ENCODE measurements around the gene MERTK. TPM values are rescaled to one million over a fixed set of nuclear protein-coding genes. Genes with fewer than 3 reads are reported as not detected.

MERTK gene
- total RNA-seq, 1 experiment from 2014 or later = 2.1 TPM

DNA sequence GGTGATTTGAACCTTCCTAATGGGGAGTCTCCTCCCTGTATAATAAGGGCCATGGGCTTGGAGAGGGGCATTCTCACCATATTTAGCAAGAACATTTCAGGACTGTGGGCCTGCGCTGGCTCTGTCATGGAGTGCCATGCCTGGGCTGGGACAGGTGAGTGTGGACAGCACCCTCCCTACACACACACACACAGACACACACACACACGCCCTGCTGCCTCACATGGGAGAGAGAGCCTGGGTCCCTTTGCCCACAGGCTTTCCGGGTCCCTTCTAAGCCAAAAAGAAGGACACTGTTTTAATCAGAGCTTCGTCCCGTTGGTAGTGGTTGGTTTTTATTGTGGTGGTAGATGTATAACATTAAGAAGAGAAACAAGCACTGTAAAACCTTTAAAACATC, 125.3 kb downstream of the MERTK start:
- no peak for DNase-seq
- BruUV-seq (replicated peaks) = no TSS peak
- Mint-ChIP-seq H3K4me3 (ENCODE audit: low read depth, unreplicated experiment) (no peak overlapping the region), H3K9me3 (ENCODE audit: low read depth, unreplicated experiment) (no peaks in the 10 kb centered on the region), H3K27ac (ENCODE audit: unreplicated experiment) (no peak overlapping the region), H3K36me3 (ENCODE audit: insufficient read depth, unreplicated experiment) (no peaks in the 10 kb centered on the region), H3K27me3 (ENCODE audit: unreplicated experiment) (no peaks in the 10 kb centered on the region), H3K4me1 (ENCODE audit: low read depth, unreplicated experiment) (peaks cover 28% of the 10 kb centered on the region)
- TF ChIP-seq, protein P1, sequence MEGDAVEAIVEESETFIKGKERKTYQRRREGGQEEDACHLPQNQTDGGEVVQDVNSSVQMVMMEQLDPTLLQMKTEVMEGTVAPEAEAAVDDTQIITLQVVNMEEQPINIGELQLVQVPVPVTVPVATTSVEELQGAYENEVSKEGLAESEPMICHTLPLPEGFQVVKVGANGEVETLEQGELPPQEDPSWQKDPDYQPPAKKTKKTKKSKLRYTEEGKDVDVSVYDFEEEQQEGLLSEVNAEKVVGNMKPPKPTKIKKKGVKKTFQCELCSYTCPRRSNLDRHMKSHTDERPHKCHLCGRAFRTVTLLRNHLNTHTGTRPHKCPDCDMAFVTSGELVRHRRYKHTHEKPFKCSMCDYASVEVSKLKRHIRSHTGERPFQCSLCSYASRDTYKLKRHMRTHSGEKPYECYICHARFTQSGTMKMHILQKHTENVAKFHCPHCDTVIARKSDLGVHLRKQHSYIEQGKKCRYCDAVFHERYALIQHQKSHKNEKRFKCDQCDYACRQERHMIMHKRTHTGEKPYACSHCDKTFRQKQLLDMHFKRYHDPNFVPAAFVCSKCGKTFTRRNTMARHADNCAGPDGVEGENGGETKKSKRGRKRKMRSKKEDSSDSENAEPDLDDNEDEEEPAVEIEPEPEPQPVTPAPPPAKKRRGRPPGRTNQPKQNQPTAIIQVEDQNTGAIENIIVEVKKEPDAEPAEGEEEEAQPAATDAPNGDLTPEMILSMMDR (IDR thresholded peaks at IDR 0.05; ENCODE audit: unreplicated experiment) = no peak
- CTCF ChIA-PET = no interaction called here
- intact Hi-C loops (cut with micrococcal nuclease; ENCODE audit: unreplicated experiment) = no loop called here

DNA sequence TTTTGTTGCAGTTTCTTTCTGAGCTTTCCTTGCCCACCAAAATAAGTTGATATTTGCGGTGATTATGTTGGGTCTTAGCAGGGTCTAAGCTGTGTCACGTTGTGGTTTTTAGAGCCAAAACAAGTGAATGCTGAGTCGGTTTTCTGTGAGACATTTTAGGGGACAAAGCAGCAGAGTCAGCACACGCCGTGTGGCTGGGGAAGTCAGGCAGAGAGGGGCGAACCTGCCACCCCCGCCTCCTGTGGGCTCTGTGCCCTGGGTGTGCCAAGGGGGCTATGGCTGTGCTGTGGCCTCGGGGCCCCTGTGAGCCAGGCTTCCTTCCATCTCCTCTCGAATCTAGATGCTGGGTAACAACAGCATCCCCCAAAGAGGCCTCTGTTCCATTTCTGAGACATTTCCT, 125.8 kb downstream of the MERTK start:
- TF ChIP-seq, protein P1 (IDR thresholded peaks at IDR 0.05; ENCODE audit: unreplicated experiment) = no peak
- Mint-ChIP-seq H3K27ac (ENCODE audit: unreplicated experiment) (no peak overlapping the region), H3K36me3 (ENCODE audit: insufficient read depth, unreplicated experiment) (no peaks in the 10 kb centered on the region), H3K4me3 (ENCODE audit: low read depth, unreplicated experiment) (no peak overlapping the region), H3K4me1 (ENCODE audit: low read depth, unreplicated experiment) (peaks cover 28% of the 10 kb centered on the region), H3K27me3 (ENCODE audit: unreplicated experiment) (no peaks in the 10 kb centered on the region), H3K9me3 (ENCODE audit: low read depth, unreplicated experiment) (no peaks in the 10 kb centered on the region)
- intact Hi-C loops (cut with micrococcal nuclease; ENCODE audit: unreplicated experiment) = no loop called here
- CTCF ChIA-PET = no interaction called here
- no peak for DNase-seq
- no TSS peak for BruUV-seq (replicated peaks)

DNA sequence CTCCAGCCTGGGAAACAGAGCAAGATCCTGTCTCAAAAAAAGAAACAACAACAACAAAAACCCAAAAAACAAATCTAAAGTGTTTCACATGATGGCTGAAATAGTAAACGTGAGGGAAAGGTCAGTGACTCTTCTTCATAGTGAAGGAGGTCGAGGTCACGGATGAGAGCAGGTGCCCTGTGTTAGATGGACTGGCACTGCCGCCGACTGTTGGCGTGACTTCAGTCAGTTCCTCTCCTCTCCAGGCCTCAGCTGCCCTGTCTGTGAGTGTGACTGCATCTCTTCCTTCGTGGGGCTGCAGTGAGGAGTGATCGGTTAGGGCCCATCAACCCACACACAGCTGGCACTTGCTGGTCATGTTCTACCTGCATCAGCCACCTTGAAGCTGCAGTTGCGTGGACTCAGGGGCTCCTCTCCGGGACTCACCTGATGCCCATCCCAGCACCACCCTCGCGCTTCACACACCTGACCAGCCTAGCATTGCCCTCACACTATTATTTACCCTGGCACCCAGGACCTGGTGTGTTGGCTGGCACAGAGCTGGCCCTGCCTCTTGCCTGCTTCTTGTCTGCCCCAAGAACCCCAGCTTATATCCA, 126.6 kb downstream of the MERTK start:
- H3K4me1 Mint-ChIP-seq (ENCODE audit: low read depth, unreplicated experiment) = peaks cover 26% of the 10 kb centered on the region
- TF ChIP-seq, protein P1 (IDR thresholded peaks at IDR 0.05; ENCODE audit: unreplicated experiment) = no peak
- H3K9me3 Mint-ChIP-seq (ENCODE audit: low read depth, unreplicated experiment) = no peaks in the 10 kb centered on the region
- BruUV-seq (replicated peaks) = no TSS peak
- CTCF ChIA-PET = no interaction called here
- H3K4me3 Mint-ChIP-seq (ENCODE audit: low read depth, unreplicated experiment) = no peak overlapping the region
- intact Hi-C loops (cut with micrococcal nuclease; ENCODE audit: unreplicated experiment) = no loop called here
- no peaks in the 10 kb centered on the region for H3K27me3 Mint-ChIP-seq (ENCODE audit: unreplicated experiment)
- DNase-seq = no peak
- no peaks in the 10 kb centered on the region for H3K36me3 Mint-ChIP-seq (ENCODE audit: insufficient read depth, unreplicated experiment)
- H3K27ac Mint-ChIP-seq (ENCODE audit: unreplicated experiment) = no peak overlapping the region

DNA sequence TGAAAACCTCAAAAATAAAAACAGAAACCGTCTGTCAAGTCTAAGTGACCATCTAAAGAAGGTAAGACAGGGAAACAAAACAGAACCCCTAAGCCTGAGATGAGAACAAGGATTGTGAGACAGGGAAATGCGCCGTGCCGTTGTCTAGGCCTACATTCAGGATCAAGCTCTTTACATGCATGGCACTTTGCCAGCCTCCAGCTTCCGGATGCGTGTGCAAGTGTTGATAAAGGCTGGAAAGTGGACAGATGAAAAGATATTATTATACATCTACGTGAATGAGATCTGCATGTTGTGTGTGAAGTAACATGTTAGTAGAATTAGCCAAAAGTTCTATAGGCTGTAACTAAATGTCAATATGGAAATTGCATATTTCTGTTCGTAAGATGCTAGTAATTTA, 128.1 kb downstream of the MERTK start:
- Mint-ChIP-seq H3K27me3 (ENCODE audit: unreplicated experiment) (no peaks in the 10 kb centered on the region), H3K27ac (ENCODE audit: unreplicated experiment) (no peak overlapping the region), H3K4me1 (ENCODE audit: low read depth, unreplicated experiment) (peaks cover 15% of the 10 kb centered on the region), H3K36me3 (ENCODE audit: insufficient read depth, unreplicated experiment) (no peaks in the 10 kb centered on the region), H3K9me3 (ENCODE audit: low read depth, unreplicated experiment) (no peaks in the 10 kb centered on the region), H3K4me3 (ENCODE audit: low read depth, unreplicated experiment) (no peak overlapping the region)
- TF ChIP-seq, protein P1 (IDR thresholded peaks at IDR 0.05; ENCODE audit: unreplicated experiment) = no peak
- CTCF ChIA-PET = no interaction called here
- intact Hi-C loops (cut with micrococcal nuclease; ENCODE audit: unreplicated experiment) = no loop called here
- DNase-seq = no peak
- BruUV-seq (replicated peaks) = no TSS peak
